ENCODE data around the gene ADAM12.

The ADAM12 gene

GRCh38 chr10:126133906-126134656 is 254.2 kb downstream of the ADAM12 start:
- DNase-seq, result no peak

GRCh38 chr10:126133082-126133620 is 255.1 kb downstream of the ADAM12 start:
- DNase-seq, result no peak

- DNase-seq, result no peak
These were observed 256.9 kb downstream of the ADAM12 start for GRCh38 chr10:126131341-126131740.

GRCh38 chr10:126130271-126130710 is 258.0 kb downstream of the ADAM12 start:
- no peak for DNase-seq

GRCh38 chr10:126129026-126129425 is 259.3 kb downstream of the ADAM12 start:
- no peak for DNase-seq

- DNase-seq, result no peak
These were observed 259.7 kb downstream of the ADAM12 start for GRCh38 chr10:126128581-126128980.

GRCh38 chr10:126127481-126128029 is 260.7 kb downstream of the ADAM12 start:
- DNase-seq, result no peak

GRCh38 chr10:126126866-126127265 is 261.4 kb downstream of the ADAM12 start:
- DNase-seq, result no peak

- DNase-seq, result no peak
These were observed 262.3 kb downstream of the ADAM12 start for GRCh38 chr10:126126023-126126422.

- DNase-seq, result no peak
These were observed 263.5 kb downstream of the ADAM12 start for GRCh38 chr10:126124668-126125349.

- no peak for DNase-seq
These were observed 264.2 kb downstream of the ADAM12 start for GRCh38 chr10:126124046-126124445.

GRCh38 chr10:126123466-126123865 is 264.8 kb downstream of the ADAM12 start:
- no peak for DNase-seq

GRCh38 chr10:126122881-126123280 is 265.4 kb downstream of the ADAM12 start:
- no peak for DNase-seq

- no peak for DNase-seq
These were observed 268.7 kb downstream of the ADAM12 start for GRCh38 chr10:126119599-126119998.

- no peak for DNase-seq
These were observed 269.8 kb downstream of the ADAM12 start for GRCh38 chr10:126118476-126118875.

GRCh38 chr10:126117196-126117595 is 271.1 kb downstream of the ADAM12 start:
- DNase-seq, result no peak

GRCh38 chr10:126115886-126116285 is 272.4 kb downstream of the ADAM12 start:
- DNase-seq, result no peak

GRCh38 chr10:126114884-126115555 is 273.3 kb downstream of the ADAM12 start:
- DNase-seq, result no peak

- DNase-seq, result no peak
These were observed 276.8 kb downstream of the ADAM12 start for GRCh38 chr10:126111516-126111915.

GRCh38 chr10:126110489-126111180 is 277.6 kb downstream of the ADAM12 start:
- no peak for DNase-seq

GRCh38 chr10:126109893-126110292 is 278.4 kb downstream of the ADAM12 start:
- DNase-seq, result no peak

GRCh38 chr10:126108693-126109092 is 279.6 kb downstream of the ADAM12 start:
- no peak for DNase-seq

GRCh38 chr10:126104767-126105166 is 283.5 kb downstream of the ADAM12 start:
- no peak for DNase-seq

All from activated CD4-positive, alpha-beta T cell treated with anti-CD3 and anti-CD28 coated beads, Interleukin-2, amount 50 U/mL, for 48 hours (primary cell).